HepG2 (cell line): ENCODE measurements around the gene ZNF844. TPM values are rescaled to one million over a fixed set of nuclear protein-coding genes. Genes with fewer than 3 reads are reported as not detected.

Experiments
- ADNP ChIP-seq: sonication (generic); formaldehyde crosslinking; IDR thresholded peaks from 2 replicates; pipeline ENCODE4 v1.4.0; 2020; ENCODE audit warnings: missing genetic modification reagents
- EHMT2 ChIP-seq: fragments of 200-600 bp; sonication (generic); IDR thresholded peaks from 2 replicates; pipeline ENCODE4 v1.7.0; 2017; ENCODE audit warnings: antibody characterized with exemption, low read depth, low read length, borderline replicate concordance
- IRX3 ChIP-seq: sonication (generic); formaldehyde crosslinking; IDR thresholded peaks from 2 replicates; pipeline ENCODE4 v1.8.1; 2023; ENCODE audit warnings: mild to moderate bottlenecking, low read depth, missing genetic modification reagents, borderline replicate concordance
- JUN ChIP-seq: sonication (generic); formaldehyde crosslinking; IDR thresholded peaks from 2 replicates; pipeline ENCODE4 v1.4.0; 2020; ENCODE audit warnings: mild to moderate bottlenecking, missing genetic modification reagents
- MAF1 ChIP-seq: sonication (generic); formaldehyde crosslinking; IDR thresholded peaks from 2 replicates; pipeline ENCODE4 v1.5.0; 2020; ENCODE audit warnings: missing genetic modification reagents, borderline replicate concordance
- NFRKB ChIP-seq: fragments of 450-650 bp; IDR thresholded peaks from 2 replicates; pipeline ENCODE4 v1.6.1; 2017
- NFYC ChIP-seq: IDR thresholded peaks from 2 replicates; pipeline ENCODE4 v1.6.1; 2016; ENCODE audit warnings: missing genetic modification reagents, missing compliant biosample characterization
- POLR2A ChIP-seq, 2 experiments: IDR thresholded peaks; 2 replicates each; pipeline ENCODE4 v1.6.1; 2011; ENCODE audit warnings: low read depth in 2 of 2, low read length in 2 of 2, mild to moderate bottlenecking in 1 of 2, moderate library complexity in 1 of 2; ENCODE audit not compliant: insufficient read depth in 1 of 2
- SALL1 ChIP-seq: sonication (generic); formaldehyde crosslinking; IDR thresholded peaks from 2 replicates; pipeline ENCODE4 v1.8.0; 2022; ENCODE audit warnings: mild to moderate bottlenecking, missing genetic modification reagents
- SMC3 ChIP-seq: IDR thresholded peaks from 2 replicates; pipeline ENCODE4 v1.6.1; 2011; ENCODE audit warnings: low read length, improper control_type of control experiment
- STAG1 ChIP-seq: sonication (generic); formaldehyde crosslinking; IDR thresholded peaks from 2 replicates; pipeline ENCODE4 v1.4.0; 2020; ENCODE audit warnings: missing genetic modification reagents
- YEATS2 ChIP-seq: sonication (generic); formaldehyde crosslinking; IDR thresholded peaks from 2 replicates; pipeline ENCODE4 v1.4.0; 2020; ENCODE audit warnings: missing genetic modification reagents, borderline replicate concordance
- ZKSCAN8 ChIP-seq: IDR thresholded peaks from 2 replicates; pipeline ENCODE4 v1.6.1; 2016; ENCODE audit warnings: borderline replicate concordance, missing genetic modification reagents, missing compliant biosample characterization
- ZNF34 ChIP-seq: sonication (generic); formaldehyde crosslinking; IDR thresholded peaks from 2 replicates; pipeline ENCODE4 v1.4.0; 2020; ENCODE audit warnings: mild to moderate bottlenecking, missing genetic modification reagents, borderline replicate concordance
- ZNF407 ChIP-seq: sonication (generic); formaldehyde crosslinking; IDR thresholded peaks from one replicate; pipeline ENCODE4 v1.5.1; 2020; ENCODE audit warnings: mild to moderate bottlenecking, missing genetic modification reagents; ENCODE audit errors: not compliant biosample characterization
- ZNF644 ChIP-seq: IDR thresholded peaks from 2 replicates; pipeline ENCODE4 v1.6.1; 2016; ENCODE audit warnings: low read depth
- polyA plus RNA-seq, 8 experiments: library from polyadenylated mRNA; depleted of rRNA in 3 of 8; stranded (reverse) in 7 of 8; unstranded in 1 of 8; fragments of >200 nt; fragmentation: Illumina TruSeq in 4 of 8; extraction: Trizol in 4 of 8; gene quantifications; 2 replicates each; pipeline versions ENCODE4 v1.2.1 to v1.2.3, GENCODE V29; 2011 to 2016; ENCODE audit warnings: low read depth in 4 of 8, missing spikeins in 1 of 8, mixed read lengths in 1 of 8; ENCODE audit not compliant: insufficient read depth in 1 of 8
- total RNA-seq, 5 experiments: library from RNA; depleted of rRNA; stranded (reverse); fragments of >200 nt; fragmentation: Illumina TruSeq; extraction: Trizol; gene quantifications; 2 replicates each; pipeline ENCODE4 v1.2.3, GENCODE V29; 2016; ENCODE audit warnings: low read depth in 1 of 5
- TF ChIP-seq, protein P1 (sequence below): sonication (generic); formaldehyde crosslinking; IDR thresholded peaks from 2 replicates; pipeline ENCODE4 v1.5.0; 2020; ENCODE audit warnings: mild to moderate bottlenecking, missing genetic modification reagents
- TF ChIP-seq, protein P2 (sequence below): sonication (generic); formaldehyde crosslinking; conservative IDR thresholded peaks from 2 replicates; pipeline ENCODE4 v1.8.0; 2022; ENCODE audit warnings: mild to moderate bottlenecking, moderate library complexity, missing genetic modification reagents
- TF ChIP-seq, protein P3 (sequence below): sonication (generic); formaldehyde crosslinking; IDR thresholded peaks from 2 replicates; pipeline ENCODE4 v1.4.0; 2020; ENCODE audit warnings: missing genetic modification reagents

The ZNF844 gene
- total and polyA plus RNA-seq, 2 of the 13 experiments (the other 11 are each of a cell fraction or from before 2014, with no cell fraction given), result 1.0 to 3.2 TPM

DNA sequence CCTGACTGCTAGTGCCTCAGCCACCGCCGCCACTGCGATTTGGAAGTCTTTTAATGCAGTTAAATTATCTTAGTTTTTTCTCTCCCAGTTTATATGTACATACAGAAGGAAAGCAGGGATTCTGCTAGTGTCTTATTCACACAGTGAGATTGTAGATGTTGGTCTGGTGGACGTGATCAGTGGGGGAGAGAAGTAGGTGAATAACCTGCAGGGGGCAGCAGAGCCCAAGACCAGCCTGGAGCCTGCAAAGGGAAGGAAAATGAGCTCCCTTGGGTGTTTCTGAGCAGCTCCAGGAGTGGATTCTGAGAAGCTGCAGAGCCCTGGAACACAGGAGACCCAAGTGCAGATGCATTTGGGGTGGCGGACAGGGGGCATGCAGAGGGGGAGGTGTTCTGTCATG, 26.3 kb downstream of the ZNF844 start (continued):
- TF ChIP-seq, protein P1, sequence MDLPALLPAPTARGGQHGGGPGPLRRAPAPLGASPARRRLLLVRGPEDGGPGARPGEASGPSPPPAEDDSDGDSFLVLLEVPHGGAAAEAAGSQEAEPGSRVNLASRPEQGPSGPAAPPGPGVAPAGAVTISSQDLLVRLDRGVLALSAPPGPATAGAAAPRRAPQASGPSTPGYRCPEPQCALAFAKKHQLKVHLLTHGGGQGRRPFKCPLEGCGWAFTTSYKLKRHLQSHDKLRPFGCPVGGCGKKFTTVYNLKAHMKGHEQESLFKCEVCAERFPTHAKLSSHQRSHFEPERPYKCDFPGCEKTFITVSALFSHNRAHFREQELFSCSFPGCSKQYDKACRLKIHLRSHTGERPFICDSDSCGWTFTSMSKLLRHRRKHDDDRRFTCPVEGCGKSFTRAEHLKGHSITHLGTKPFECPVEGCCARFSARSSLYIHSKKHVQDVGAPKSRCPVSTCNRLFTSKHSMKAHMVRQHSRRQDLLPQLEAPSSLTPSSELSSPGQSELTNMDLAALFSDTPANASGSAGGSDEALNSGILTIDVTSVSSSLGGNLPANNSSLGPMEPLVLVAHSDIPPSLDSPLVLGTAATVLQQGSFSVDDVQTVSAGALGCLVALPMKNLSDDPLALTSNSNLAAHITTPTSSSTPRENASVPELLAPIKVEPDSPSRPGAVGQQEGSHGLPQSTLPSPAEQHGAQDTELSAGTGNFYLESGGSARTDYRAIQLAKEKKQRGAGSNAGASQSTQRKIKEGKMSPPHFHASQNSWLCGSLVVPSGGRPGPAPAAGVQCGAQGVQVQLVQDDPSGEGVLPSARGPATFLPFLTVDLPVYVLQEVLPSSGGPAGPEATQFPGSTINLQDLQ (CRISPR knock-in tag), result no peak
- TF ChIP-seq EHMT2, result peak; percentile 58; the same call in 1 of the 2 replicates
- no peak for TF ChIP-seq POLR2A (IDR thresholded peaks at IDR 0.05; ENCODE audit: insufficient read depth in 1 of 2, low read depth in 2 of 2, low read length in 2 of 2)
- 0 out of 2 replicates have a peak, but pooled peaks have one; percentile 16 for TF ChIP-seq SALL1 (CRISPR knock-in tag)
- TF ChIP-seq, protein P2, sequence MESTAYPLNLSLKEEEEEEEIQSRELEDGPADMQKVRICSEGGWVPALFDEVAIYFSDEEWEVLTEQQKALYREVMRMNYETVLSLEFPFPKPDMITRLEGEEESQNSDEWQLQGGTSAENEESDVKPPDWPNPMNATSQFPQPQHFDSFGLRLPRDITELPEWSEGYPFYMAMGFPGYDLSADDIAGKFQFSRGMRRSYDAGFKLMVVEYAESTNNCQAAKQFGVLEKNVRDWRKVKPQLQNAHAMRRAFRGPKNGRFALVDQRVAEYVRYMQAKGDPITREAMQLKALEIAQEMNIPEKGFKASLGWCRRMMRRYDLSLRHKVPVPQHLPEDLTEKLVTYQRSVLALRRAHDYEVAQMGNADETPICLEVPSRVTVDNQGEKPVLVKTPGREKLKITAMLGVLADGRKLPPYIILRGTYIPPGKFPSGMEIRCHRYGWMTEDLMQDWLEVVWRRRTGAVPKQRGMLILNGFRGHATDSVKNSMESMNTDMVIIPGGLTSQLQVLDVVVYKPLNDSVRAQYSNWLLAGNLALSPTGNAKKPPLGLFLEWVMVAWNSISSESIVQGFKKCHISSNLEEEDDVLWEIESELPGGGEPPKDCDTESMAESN (CRISPR knock-in tag), result no peak
- no peak for TF ChIP-seq YEATS2
- no peak for TF ChIP-seq ZNF34 (CRISPR knock-in tag)
- TF ChIP-seq ZNF407 (CRISPR knock-in tag), result no peak
- no peak for TF ChIP-seq NFYC
- peak; percentile 68 for TF ChIP-seq STAG1 (CRISPR knock-in tag)
- TF ChIP-seq, protein P3, sequence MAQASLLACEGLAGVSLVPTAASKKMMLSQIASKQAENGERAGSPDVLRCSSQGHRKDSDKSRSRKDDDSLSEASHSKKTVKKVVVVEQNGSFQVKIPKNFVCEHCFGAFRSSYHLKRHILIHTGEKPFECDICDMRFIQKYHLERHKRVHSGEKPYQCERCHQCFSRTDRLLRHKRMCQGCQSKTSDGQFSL (CRISPR knock-in tag), result 0 out of 2 replicates have a peak, but pooled peaks have one; percentile 44
- no peak for TF ChIP-seq JUN
- TF ChIP-seq ZNF644, result peak; percentile 71; the same call in 1 of the 2 replicates
- TF ChIP-seq ZKSCAN8, result no peak
- no peak for TF ChIP-seq IRX3 (CRISPR knock-in tag)
- no peak for TF ChIP-seq NFRKB
- peak; percentile 59 for TF ChIP-seq SMC3
- TF ChIP-seq MAF1, result no peak
- TF ChIP-seq ADNP (CRISPR knock-in tag), result no peak
